NCI-H1436 (cell line): Measurements from ENCODE around the gene CYP39A1.

Experiments
- DNase-seq: peaks from one replicate; lab custom pipeline; 2025; lab: John Stamatoyannopoulos, UW

CYP39A1 gene

DNA sequence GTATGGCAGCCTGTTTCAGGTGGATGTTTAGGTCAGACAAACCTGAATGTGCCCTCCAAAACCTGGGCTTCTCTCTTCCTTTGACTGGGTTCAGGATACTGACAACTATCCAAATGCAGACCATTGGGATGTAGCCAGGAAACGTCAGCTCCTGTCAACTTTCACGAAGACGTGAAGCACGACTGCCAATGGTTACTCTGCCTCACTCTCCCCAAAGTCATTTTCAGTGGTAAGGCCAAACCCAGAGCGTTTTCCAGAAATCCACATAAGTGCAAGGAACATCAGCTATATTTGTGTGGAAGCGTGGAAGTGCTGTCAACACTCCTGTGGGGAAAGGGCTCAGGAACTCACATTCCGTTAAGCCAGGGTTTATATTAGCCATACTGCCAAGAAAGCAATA is 141.3 kb downstream of the CYP39A1 start:
- DNase-seq: no peak

DNA sequence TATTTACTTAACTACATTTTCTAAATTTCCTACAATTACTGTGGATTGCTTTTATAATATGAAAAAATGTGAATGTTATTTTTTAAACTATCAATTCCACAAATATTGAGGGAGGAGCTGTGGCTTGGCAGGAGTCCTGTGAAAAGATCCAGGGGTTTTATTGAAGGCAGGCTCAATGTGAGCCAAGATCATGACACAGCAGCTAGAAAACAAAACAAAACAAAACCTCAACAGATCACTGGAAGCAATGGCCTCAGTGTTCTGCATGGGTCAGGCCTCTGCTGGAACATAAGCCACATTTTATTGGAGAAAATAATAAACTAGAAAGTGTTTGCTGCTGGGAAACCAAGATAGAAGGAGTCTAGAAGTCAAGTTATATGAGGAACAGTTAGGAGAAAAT is 142.0 kb downstream of the CYP39A1 start:
- no peak for DNase-seq

DNA sequence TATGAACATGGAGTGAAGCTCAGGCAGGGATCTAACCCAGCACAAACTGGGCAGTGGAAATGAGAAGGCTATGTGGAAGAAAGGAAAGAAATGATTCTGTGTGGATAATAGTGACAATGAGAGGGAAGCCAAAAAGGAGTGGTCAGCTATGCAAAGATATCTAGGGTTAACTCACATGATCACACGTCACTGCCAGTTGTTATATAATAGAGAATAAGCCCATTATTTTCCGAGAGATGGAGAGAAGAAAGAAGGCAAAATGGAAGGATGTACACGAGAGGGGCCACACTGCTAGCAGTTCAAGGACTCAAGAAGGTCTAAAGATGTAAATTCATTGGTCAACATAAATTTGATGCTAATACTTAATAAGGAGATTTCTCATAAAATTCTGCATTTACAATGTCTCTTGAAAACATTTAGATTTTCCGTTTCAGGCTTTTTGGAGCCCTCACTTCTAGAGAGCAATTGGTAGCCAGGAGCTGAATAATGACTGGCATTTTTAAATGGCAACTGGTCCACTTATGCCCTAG is 142.6 kb downstream of the CYP39A1 start:
- no peak for DNase-seq

DNA sequence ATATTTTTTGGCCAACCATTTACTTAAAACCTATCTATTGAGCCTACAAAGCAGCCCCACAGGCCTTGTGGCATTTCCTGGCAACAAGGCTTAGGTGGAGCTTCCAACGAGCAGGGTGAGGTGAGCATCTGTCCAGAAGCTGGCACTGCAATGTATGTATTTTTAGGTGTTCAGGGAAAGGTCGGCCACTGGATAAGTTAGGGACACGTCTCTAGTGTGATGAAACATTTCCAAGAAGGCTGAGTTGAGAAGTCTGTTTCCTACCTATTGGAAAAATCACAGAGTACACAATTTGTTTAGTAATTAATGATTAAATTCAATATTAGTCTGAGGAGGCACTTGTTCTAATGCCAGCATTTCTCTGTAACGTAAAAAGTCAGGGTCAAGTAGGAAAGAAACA is 143.6 kb downstream of the CYP39A1 start:
- no peak for DNase-seq

DNA sequence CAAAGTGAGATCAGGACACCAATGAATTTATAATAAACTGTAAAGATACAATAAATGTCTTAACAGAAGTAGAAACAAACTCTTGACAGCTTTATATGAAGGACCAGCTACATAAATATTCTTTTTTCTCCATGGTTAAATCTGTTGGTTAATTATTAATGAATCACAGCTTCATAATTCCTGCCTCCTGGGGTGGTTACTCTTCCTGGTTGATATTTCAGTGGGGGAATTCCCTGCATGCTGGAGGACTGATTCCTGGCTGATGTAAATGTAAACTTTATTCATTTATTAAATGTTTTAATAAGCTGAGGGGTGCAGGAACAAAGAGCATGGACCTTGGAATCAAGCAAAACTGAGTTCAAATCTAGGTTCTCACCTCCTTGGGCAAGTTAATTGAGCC is 145.2 kb downstream of the CYP39A1 start:
- no peak for DNase-seq

DNA sequence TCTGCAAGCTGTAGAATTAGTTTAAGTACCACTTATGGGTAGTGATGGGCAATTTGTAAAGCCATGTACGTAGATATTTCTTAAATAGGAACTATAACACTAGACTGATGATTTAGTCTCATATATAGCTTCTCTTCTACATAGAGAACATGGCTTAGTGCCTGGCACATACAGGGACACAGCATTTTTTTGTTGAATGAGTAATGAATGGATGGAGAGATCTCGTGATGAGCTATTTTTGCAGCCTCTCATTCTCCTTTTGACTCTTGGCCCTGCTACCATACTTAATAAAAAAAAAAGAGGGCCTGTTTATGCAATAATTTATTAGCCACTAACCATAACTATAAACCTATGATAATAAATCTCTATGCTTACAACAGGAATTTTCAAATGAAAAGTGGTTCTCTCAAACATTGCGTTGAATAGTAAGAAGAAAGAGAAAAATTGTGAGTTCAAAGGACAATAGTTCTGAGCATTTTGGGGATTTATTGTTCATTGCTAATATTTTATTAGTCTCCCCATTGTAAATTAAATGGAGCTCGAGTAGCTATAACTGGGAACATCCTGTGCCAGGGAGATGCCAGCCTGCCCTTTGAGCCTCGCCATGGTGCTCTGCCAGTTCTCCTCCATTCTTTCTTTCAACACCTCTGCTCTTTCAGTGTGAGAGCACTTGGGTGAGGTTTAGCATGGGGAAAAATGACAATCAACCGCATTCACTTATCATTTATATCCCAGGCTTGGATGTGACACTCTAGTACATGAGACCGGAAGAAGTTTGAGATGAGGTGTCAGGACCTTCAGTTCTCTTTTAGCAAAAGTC is 146.7 kb downstream of the CYP39A1 start:
- DNase-seq: no peak

DNA sequence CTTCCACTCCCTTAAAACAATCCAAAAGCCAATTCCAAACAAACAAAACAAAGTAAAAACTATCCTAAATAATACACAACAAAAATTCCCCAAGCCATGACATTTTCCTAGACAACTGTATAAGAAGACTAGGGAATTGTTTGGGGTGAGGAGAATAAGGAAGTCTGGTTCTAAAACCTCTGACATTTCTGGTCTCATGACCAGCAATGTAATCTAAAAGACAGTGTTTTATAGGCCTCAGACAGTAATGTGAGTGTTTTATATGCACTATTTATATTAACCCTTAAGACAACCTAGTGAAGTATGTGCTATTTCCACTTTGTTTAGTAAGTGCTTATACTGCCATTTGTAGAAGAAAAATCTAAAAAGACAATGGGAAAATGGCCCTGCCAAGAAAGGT is 148.4 kb downstream of the CYP39A1 start:
- DNase-seq: no peak

DNA sequence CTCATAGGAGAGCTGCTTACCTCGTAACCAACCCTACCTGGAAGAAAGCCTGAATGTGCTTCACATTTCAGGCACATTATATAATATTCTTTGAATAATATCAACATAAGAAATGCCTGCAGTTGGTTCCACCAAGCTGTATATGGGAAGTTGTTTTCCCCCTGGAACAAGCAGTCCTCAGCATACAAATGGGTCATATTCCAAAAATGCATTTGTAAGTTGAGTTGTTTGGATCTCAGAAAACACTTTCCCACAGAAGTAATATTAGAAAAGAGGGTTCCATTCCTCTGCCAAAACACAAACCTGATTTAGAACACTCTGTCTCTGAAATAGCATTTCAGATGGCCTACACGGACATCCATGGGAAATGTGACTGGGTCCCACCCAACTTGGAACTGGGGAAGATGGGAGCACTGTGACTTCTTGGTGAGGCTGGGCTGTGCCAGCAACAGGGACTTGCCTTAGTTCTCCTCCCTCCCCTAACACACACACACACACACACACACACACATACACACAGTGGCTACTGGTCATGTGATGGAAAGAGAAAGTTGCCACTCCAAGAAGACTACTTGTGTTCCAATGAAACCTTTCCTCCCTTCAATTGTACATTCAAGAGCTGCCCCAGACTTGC is 150.0 kb downstream of the CYP39A1 start:
- DNase-seq: no peak

DNA sequence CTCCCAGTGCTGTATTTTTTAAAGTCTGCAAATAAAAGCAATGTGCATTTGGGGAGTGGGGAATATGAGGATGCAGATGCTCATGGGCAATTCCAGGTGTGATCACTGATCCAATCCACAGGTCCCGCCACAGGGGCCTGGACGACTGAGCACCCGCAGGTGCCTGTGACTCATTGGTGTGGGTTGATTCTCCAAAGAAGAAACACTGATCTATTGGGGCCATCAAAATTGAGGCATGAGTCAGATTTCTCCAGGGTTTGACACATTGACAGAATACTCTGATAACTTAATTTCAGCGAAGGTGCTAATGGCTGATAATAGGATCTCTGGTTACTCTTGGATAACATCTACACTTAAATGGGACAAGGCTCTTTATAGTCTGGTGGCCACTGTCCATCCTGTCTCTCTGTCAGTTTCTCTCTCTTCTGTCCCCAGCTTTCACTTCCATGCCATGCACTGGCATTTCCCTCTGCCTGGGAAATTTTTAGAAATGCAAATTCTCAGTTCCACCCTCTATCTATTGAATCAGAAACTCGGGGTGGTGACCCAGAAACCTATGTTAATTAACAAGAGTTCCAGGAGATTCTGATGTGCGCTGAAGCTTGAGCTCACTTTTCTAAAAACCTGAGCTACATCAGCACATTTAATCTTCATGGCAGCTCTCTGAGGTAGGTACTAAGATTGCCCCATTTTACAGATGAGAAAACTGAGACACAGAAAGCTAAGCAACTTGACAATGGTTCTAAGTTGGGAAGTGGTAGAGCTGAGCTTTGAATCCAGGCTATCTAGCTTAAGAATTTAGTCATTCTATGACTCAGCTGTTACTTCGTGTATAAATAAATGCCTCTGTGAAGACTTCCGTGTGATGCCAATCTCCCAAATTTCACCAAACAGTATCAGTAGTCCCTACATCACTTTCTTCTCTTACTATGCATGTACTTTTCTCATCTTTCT is 151.2 kb downstream of the CYP39A1 start:
- no peak for DNase-seq

DNA sequence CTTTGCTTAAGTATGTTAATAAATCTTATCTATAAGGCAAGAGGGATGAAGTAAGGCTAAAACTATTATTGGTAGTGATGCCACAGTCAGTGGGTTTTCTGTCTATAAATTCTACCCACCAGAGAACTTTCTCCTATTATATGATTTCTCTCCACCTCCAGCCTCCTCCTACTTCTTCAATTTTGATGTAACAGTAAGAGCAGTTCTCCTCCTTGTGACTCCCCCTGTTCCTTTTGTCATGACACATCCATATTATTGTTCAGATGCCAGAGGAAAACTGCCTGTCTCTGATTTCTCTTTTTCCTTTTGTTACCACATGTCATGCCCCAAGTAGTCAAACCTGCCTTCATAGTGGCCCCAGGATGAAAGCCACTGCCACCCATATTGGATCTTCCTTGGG is 152.2 kb downstream of the CYP39A1 start:
- DNase-seq: no peak
